Sigmoid colon (tissue), 4 donors: ENCODE measurements around the gene FAM3A.

Source experiments
- CTCF ChIP-seq, 4 experiments: fragments of 450-650 bp in 3 of 4; fragments of 200-600 bp in 1 of 4; IDR thresholded peaks; one replicate each; pipeline ENCODE4 v1.5.1; 2016 to 2019; ENCODE audit warnings: antibody characterized with exemption in 4 of 4, mild to moderate bottlenecking in 3 of 4, moderate library complexity in 2 of 4
- EP300 ChIP-seq, 4 donors: sonication (generic); formaldehyde crosslinking; IDR thresholded peaks; one replicate each; pipeline ENCODE4 v1.6.1; 2017; ENCODE audit warnings: antibody characterized with exemption in 4 of 4
- POLR2A ChIP-seq, 2 donors: fragments of 450-650 bp; IDR thresholded peaks; one replicate each; pipeline ENCODE4 v1.6.1; 2016; ENCODE audit warnings: antibody characterized with exemption in 2 of 2, mild to moderate bottlenecking in 2 of 2, moderate library complexity in 2 of 2
- POLR2AphosphoS5 ChIP-seq, 4 donors: sonication (generic); formaldehyde crosslinking; IDR thresholded peaks; one replicate each; pipeline ENCODE4 v1.6.1; 2017; ENCODE audit warnings: antibody characterized with exemption in 4 of 4

- TF ChIP-seq EP300 (IDR thresholded peaks at IDR 0.05) (no peak), POLR2AphosphoS5 (IDR thresholded peaks at IDR 0.05) (no peak), CTCF (IDR thresholded peaks at IDR 0.05) (no peak), POLR2A (IDR thresholded peaks at IDR 0.05) (no peak)
Observed at GRCh38 chrX:154459832-154460231, 56.2 kb downstream of the FAM3A start.
